ENCODE data around the gene FARSB.

GRCh38 chr2:222526480-222527277 lies 129.2 kb downstream of the FARSB start:
- TF ChIP-seq, protein P1, sequence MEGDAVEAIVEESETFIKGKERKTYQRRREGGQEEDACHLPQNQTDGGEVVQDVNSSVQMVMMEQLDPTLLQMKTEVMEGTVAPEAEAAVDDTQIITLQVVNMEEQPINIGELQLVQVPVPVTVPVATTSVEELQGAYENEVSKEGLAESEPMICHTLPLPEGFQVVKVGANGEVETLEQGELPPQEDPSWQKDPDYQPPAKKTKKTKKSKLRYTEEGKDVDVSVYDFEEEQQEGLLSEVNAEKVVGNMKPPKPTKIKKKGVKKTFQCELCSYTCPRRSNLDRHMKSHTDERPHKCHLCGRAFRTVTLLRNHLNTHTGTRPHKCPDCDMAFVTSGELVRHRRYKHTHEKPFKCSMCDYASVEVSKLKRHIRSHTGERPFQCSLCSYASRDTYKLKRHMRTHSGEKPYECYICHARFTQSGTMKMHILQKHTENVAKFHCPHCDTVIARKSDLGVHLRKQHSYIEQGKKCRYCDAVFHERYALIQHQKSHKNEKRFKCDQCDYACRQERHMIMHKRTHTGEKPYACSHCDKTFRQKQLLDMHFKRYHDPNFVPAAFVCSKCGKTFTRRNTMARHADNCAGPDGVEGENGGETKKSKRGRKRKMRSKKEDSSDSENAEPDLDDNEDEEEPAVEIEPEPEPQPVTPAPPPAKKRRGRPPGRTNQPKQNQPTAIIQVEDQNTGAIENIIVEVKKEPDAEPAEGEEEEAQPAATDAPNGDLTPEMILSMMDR (IDR thresholded peaks at IDR 0.05), result no peak
- TF ChIP-seq POLR2A (IDR thresholded peaks at IDR 0.05), result no peak
- no peak for TF ChIP-seq POLR2AphosphoS5 (IDR thresholded peaks at IDR 0.05)
- no peak for TF ChIP-seq EP300 (IDR thresholded peaks at IDR 0.05)
